Left ventricle myocardium inferior (tissue), 1 donor: ENCODE measurements around the gene CHST8. TPM values are rescaled to one million over a fixed set of nuclear protein-coding genes. Genes with fewer than 3 reads are reported as not detected.

Experiments
- DNase-seq: peaks from one replicate; pipeline ENCODE4 v3.0.0-alpha.2; 2020
- H3K27ac ChIP-seq: fragments of 200-600 bp; replicated peaks from 2 replicates; pipeline ENCODE4 v1.8.0; 2021
- H3K27me3 ChIP-seq: fragments of 200-600 bp; 2 replicates; pipeline ENCODE4 v1.8.0; 2021; ENCODE audit warnings: low read depth
- H3K36me3 ChIP-seq: fragments of 200-600 bp; 2 replicates; pipeline ENCODE4 v1.8.0; 2021
- H3K4me1 ChIP-seq: fragments of 200-600 bp; 2 replicates; pipeline ENCODE4 v1.8.0; 2021
- H3K4me3 ChIP-seq: fragments of 200-600 bp; 2 replicates; pipeline ENCODE4 v1.8.0; 2021; ENCODE audit warnings: mild to moderate bottlenecking, moderate library complexity
- H3K9me3 ChIP-seq: fragments of 200-600 bp; replicated peaks from 2 replicates; pipeline ENCODE4 v1.8.0; 2021
- CTCF ChIP-seq: fragments of 200-600 bp; IDR thresholded peaks from 2 replicates; pipeline ENCODE4 v1.8.0; 2021; ENCODE audit warnings: antibody characterized with exemption, mild to moderate bottlenecking, borderline replicate concordance
- intact Hi-C: fragments of 100-400 bp; cut with micrococcal nuclease; formaldehyde crosslinking; loops from one replicate; pipeline ENCODE4 v1.11.0; 2022
- total RNA-seq: library from RNA; stranded (reverse); fragmentation: NEBNext Ultra II Directional; extraction: Animal tissue kit (Norgen Biotek cat#: 25700); gene quantifications from one replicate; pipeline ENCODE4 v1.2.1, GENCODE V29; 2021
- donor health status: DM: no; HTN: yes; CAD: no; lungs with severe emphysema.

CHST8 gene
- total RNA-seq, 1 donor from 2014 or later = 0.14 TPM

GRCh38 chr19:33681081-33681680 is 59.4 kb downstream of the CHST8 start:
- H3K27me3 ChIP-seq = peaks cover 98% of the 10 kb centered on the region
- intact Hi-C loops = no loop called here
- no peak for DNase-seq

GRCh38 chr19:33683881-33684537 is 62.3 kb downstream of the CHST8 start:
- DNase-seq = no peak
- TF ChIP-seq CTCF = no peak
- H3K4me1 ChIP-seq = no peaks in the 10 kb centered on the region
- H3K4me3 ChIP-seq = no peak overlapping the region
- H3K27ac ChIP-seq = no peak overlapping the region
- H3K9me3 ChIP-seq = no peaks in the 10 kb centered on the region
- peaks cover 100% of the 10 kb centered on the region for H3K27me3 ChIP-seq
- H3K36me3 ChIP-seq = no peaks in the 10 kb centered on the region
- intact Hi-C loops = no loop called here

More at GRCh38 chr19:33681081-33681680, 59.4 kb downstream of the CHST8 start:
- no peak overlapping the region for H3K4me3 ChIP-seq
- no peak for TF ChIP-seq CTCF
- no peaks in the 10 kb centered on the region for H3K36me3 ChIP-seq
- H3K27ac ChIP-seq = no peak overlapping the region
- no peaks in the 10 kb centered on the region for H3K4me1 ChIP-seq
- H3K9me3 ChIP-seq = no peaks in the 10 kb centered on the region

- intact Hi-C loops = no loop called here
- H3K36me3 ChIP-seq = no peaks in the 10 kb centered on the region
- TF ChIP-seq CTCF = no peak
- no peaks in the 10 kb centered on the region for H3K9me3 ChIP-seq
- no peak overlapping the region for H3K4me3 ChIP-seq
- H3K27ac ChIP-seq = no peak overlapping the region
- H3K27me3 ChIP-seq = peaks cover 100% of the 10 kb centered on the region
- no peaks in the 10 kb centered on the region for H3K4me1 ChIP-seq
- DNase-seq = no peak
Measured at GRCh38 chr19:33684538-33685232, 62.9 kb downstream of the CHST8 start.

- no peak for TF ChIP-seq CTCF
- Histone ChIP-seq H3K36me3 (no peaks in the 10 kb centered on the region), H3K27ac (no peak overlapping the region), H3K4me3 (no peak overlapping the region), H3K9me3 (no peaks in the 10 kb centered on the region), H3K4me1 (no peaks in the 10 kb centered on the region), H3K27me3 (peaks cover 100% of the 10 kb centered on the region)
- DNase-seq = no peak
- intact Hi-C loops = no loop called here
Measured at GRCh38 chr19:33685541-33685940, 63.8 kb downstream of the CHST8 start.

- no peak for TF ChIP-seq CTCF
- no peak for DNase-seq
- peaks cover 100% of the 10 kb centered on the region for H3K27me3 ChIP-seq
- no peak overlapping the region for H3K4me3 ChIP-seq
- no peak overlapping the region for H3K27ac ChIP-seq
- intact Hi-C loops = no loop called here
- H3K36me3 ChIP-seq = no peaks in the 10 kb centered on the region
- H3K9me3 ChIP-seq = no peaks in the 10 kb centered on the region
- no peaks in the 10 kb centered on the region for H3K4me1 ChIP-seq
Measured at GRCh38 chr19:33686262-33686661, 64.5 kb downstream of the CHST8 start.
